ENCODE data around the gene ITGB1.
"Not testable (repeated sequence)": the region's sequence is repeated elsewhere in the genome, so short reads cannot be mapped to it uniquely, and the experiment has no call there.

ITGB1 gene

GRCh38 chr10:32958085-32959005 is at the start of gene ITGB1:
Gene ITGB1, minus strand, starts transcription at chr10:32958230. Its CDS starts 22,672 bp downstream, at chr10:32935558.
- peak; percentile 81 to 84 for DNase-seq

- no peak for DNase-seq
Observed at GRCh38 chr10:33006342-33006887, 48.4 kb upstream of the ITGB1 start.

- peak in 1 of 2 donors; percentile 57 for DNase-seq
Observed at GRCh38 chr10:33005322-33006301, 47.6 kb upstream of the ITGB1 start.

- no peak for DNase-seq
Observed at GRCh38 chr10:33001908-33002492, 44.0 kb upstream of the ITGB1 start.

GRCh38 chr10:32998060-32998581 is 40.1 kb upstream of the ITGB1 start:
- not testable (repeated sequence) for DNase-seq

GRCh38 chr10:32995751-32996150 is 37.7 kb upstream of the ITGB1 start:
- DNase-seq: no peak

GRCh38 chr10:32995066-32995622 is 37.1 kb upstream of the ITGB1 start:
- no peak for DNase-seq

GRCh38 chr10:32994632-32995031 is 36.6 kb upstream of the ITGB1 start:
- DNase-seq: not testable (repeated sequence)

- not testable (repeated sequence) for DNase-seq
Observed at GRCh38 chr10:32992310-32992709, 34.3 kb upstream of the ITGB1 start.

- DNase-seq: no peak
Observed at GRCh38 chr10:32990811-32991210, 32.8 kb upstream of the ITGB1 start.

- DNase-seq: no peak
Observed at GRCh38 chr10:32988604-32989003, 30.6 kb upstream of the ITGB1 start.

- no peak for DNase-seq
Observed at GRCh38 chr10:32987172-32987571, 29.1 kb upstream of the ITGB1 start.

GRCh38 chr10:32985775-32986350 is 27.8 kb upstream of the ITGB1 start:
- DNase-seq: no peak

GRCh38 chr10:32985341-32985764 is 27.3 kb upstream of the ITGB1 start:
- DNase-seq: no peak

- DNase-seq: no peak
Observed at GRCh38 chr10:32984003-32984600, 26.1 kb upstream of the ITGB1 start.

- DNase-seq: peak; percentile 24 to 50
Observed at GRCh38 chr10:32982911-32983909, 25.2 kb upstream of the ITGB1 start.

- DNase-seq: no peak
Observed at GRCh38 chr10:32982293-32982709, 24.3 kb upstream of the ITGB1 start.

- DNase-seq: peak in 1 of 2 donors; percentile 45
Observed at GRCh38 chr10:32981760-32982159, 23.7 kb upstream of the ITGB1 start.

GRCh38 chr10:32980558-32981468 is 22.8 kb upstream of the ITGB1 start:
- peak; percentile 81 to 88 for DNase-seq
